22Rv1 (cell line): ENCODE data around the gene NDUFB5.

Experiments used
- H3K27ac ChIP-seq: fragments of 450-650 bp; 2 replicates; pipeline ENCODE4 v1.5.1; 2017
- ZFX ChIP-seq: fragments of 450-650 bp; IDR thresholded peaks from 2 replicates; pipeline ENCODE4 v1.6.1; 2017; ENCODE audit warnings: antibody characterized with exemption, borderline replicate concordance
- TF ChIP-seq, protein P1 (sequence below): fragments of 450-650 bp; IDR thresholded peaks from 2 replicates; pipeline ENCODE4 v1.5.1; 2017; ENCODE audit warnings: mild to moderate bottlenecking

The NDUFB5 gene

GRCh38 chr3:179666436-179667035, 61.9 kb downstream of the NDUFB5 start:
- H3K27ac ChIP-seq, result no peak overlapping the region
- no peak for TF ChIP-seq ZFX
- TF ChIP-seq, protein P1, sequence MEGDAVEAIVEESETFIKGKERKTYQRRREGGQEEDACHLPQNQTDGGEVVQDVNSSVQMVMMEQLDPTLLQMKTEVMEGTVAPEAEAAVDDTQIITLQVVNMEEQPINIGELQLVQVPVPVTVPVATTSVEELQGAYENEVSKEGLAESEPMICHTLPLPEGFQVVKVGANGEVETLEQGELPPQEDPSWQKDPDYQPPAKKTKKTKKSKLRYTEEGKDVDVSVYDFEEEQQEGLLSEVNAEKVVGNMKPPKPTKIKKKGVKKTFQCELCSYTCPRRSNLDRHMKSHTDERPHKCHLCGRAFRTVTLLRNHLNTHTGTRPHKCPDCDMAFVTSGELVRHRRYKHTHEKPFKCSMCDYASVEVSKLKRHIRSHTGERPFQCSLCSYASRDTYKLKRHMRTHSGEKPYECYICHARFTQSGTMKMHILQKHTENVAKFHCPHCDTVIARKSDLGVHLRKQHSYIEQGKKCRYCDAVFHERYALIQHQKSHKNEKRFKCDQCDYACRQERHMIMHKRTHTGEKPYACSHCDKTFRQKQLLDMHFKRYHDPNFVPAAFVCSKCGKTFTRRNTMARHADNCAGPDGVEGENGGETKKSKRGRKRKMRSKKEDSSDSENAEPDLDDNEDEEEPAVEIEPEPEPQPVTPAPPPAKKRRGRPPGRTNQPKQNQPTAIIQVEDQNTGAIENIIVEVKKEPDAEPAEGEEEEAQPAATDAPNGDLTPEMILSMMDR, result no peak

- no peak overlapping the region for H3K27ac ChIP-seq
- TF ChIP-seq, protein P1, result no peak
- no peak for TF ChIP-seq ZFX
Observed at GRCh38 chr3:179668429-179668828, 63.8 kb downstream of the NDUFB5 start.

DNA sequence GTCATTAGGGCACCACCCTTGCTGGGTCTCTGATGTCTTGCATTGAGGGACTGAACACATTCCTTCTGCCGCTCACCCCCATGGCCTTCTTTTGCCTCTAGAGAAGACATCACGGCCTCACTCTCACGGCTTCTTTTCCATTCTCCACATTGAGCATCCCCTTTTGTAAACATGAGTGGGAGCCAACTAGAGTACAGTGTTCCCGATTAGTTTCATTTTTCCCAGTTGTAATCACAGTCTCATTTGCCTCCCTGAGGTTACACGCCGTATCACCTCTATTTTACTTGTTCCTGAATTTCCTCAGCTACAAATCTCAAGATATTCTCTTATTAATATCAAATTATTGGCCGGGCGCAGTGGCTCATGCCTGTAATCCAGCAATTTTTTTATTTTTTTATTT, 65.7 kb downstream of the NDUFB5 start:
- no peak overlapping the region for H3K27ac ChIP-seq
- no peak for TF ChIP-seq ZFX
- TF ChIP-seq, protein P1, result no peak

DNA sequence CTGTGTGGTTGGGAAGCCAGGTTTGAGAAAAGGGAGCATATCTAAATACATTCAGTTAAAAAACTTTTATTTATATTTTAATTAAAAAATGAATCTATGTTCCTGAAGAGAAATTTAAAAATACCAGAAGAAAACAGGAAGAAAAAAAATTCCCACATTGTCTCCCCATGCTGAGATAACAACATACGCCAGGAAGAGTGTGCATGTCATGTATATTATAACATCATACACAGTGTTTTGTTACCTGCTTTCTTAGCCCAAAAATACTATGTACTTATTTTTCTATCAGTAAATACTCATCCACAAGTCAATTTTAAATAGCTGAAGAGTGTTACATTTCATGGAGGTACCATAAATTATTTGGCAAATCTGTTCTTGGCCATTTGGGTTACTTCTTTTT, 66.7 kb downstream of the NDUFB5 start:
- TF ChIP-seq, protein P1, result no peak
- TF ChIP-seq ZFX, result no peak
- no peak overlapping the region for H3K27ac ChIP-seq

GRCh38 chr3:179671747-179672242, 67.2 kb downstream of the NDUFB5 start:
- no peak overlapping the region for H3K27ac ChIP-seq
- TF ChIP-seq, protein P1, result no peak
- TF ChIP-seq ZFX, result no peak

- TF ChIP-seq ZFX, result no peak
- TF ChIP-seq, protein P1, result no peak
- 0 out of 2 replicates have a peak overlapping the region, but pooled peaks have one; percentile 25 for H3K27ac ChIP-seq
Observed at GRCh38 chr3:179672918-179673317, 68.3 kb downstream of the NDUFB5 start.

DNA sequence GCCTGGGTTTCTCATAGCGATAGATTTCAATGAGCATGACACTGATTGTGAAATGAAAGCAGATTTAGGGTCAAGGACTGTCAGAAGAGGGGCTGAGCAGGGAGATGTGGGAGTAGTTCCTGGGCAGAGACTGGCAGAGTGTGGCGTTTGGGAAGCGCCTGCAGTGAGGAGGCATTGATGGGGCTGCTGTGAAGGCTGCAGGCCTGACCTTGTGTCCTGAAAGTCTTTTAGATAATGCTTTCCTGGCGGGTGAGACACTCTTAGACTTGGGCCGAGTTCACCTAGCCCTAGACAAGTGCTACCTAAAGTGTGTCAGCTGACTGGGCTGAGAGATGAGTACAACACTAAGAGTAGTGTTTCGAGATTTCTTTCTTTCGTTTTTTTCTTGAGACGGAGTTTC, 68.9 kb downstream of the NDUFB5 start:
- 0 out of 2 replicates have a peak overlapping the region, but pooled peaks have one; percentile 25 for H3K27ac ChIP-seq
- TF ChIP-seq ZFX, result no peak
- TF ChIP-seq, protein P1, result no peak
